ENCODE data around the gene QTRT2.

QTRT2 gene

DNA sequence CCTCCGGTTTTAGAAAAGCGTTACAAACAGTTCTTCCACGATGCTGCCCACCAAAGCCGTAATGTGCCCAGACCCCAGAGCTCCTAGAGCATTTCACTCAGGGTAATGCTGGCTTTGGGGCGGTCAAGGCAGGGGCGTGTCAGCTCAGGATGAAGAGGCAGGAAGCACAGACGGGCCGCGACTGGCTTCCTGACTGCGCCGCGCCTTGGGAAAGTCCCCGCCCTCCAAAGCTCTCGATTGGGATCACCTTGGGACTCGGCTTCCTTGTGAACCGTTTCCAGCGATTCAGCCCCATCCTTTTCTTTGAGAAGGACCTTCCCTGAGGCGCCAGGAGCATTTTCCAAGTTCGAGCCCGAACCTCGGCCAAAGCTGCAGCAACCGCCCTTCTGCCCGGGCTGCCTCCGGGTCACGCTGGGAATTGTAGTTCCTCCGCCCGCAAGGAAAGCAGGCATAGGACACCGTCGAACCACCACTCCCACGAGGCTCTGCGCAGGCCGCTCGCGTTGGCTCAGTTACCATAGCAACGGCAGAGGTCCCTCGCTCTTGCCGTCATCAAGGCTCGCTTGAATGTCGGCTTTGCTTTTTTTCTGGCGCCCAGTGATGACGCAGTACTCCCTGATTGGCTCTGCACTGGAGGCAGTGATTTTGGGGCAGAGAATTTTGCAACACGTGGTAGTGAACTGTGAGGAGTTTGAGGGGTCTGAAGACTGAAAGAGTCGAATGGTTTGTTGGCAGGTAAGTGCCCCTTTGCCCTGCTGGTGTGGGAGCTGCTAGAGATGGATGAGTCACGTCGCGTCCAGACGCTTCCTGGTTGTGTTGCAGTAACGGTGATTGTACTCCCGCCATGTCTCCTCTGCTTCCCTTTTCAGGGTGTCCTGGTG, at the start of gene QTRT2, which contains the start of gene CCDC191:
Gene QTRT2, plus strand, starts transcription at position 608 of the 881 bp plus-strand sequence. CDS start 8,521 bp downstream, outside the sequence.
Gene CCDC191, minus strand, starts transcription at position 397 of the 881 bp plus-strand sequence. Its CDS starts 60 bp downstream, at position 337.
- DNase-seq (ENCODE audit: low read depth) = peak; percentile 94

DNA sequence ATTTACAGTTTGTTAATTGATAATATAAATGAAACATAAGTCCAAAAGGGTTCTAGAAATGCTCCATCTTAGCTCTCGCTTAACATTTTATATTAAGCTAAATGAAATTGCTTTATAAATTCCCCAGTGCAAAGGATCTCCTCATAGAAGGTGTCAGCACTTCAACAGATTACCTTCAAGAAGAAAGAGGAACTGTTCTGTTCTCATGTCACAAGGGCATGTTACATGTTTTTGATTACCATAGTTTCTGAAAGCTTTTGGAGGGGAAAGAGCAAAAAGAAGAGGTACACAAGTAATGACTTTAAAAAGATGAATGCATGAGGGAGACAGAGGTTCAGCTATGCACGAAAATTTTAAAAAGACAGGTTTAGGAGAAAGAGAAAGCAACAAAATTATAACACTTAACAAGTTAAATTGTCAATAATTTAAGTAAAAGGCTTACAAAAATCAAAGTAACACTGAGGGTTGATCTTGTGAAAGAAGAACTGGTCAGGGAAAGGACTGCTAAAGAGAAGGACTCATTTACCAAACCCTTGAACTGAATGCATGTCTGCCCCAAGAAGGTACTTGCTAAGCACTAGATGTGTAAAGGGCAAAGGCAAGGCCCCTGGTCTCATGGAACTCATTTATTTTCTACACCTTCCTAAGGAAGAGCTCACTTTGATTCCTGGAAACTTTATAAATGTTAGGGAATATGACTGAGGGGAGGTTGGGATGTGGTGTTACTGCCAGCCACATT, 45.3 kb upstream of the QTRT2 start:
- no peak for DNase-seq (ENCODE audit: low read depth)

DNA sequence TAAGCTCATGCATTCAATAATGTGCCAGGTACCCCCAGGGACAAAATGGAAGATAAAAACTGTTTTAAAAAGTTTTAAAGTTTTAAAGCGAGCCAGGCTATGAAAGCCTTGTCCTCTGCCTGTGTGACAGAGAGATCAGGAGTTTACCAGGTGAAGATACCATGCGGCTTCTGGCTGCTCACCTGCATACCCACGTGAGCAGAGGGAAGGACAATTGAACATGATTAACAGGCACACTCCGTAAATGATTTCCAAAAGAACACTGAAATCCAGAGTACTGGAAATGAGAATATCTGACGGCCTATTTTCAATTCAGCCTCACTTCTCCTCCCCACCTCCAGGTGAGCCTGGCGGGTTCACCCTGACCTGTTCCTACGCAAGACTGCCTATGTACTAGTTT, 42.3 kb upstream of the QTRT2 start:
- DNase-seq (ENCODE audit: low read depth) = no peak

DNA sequence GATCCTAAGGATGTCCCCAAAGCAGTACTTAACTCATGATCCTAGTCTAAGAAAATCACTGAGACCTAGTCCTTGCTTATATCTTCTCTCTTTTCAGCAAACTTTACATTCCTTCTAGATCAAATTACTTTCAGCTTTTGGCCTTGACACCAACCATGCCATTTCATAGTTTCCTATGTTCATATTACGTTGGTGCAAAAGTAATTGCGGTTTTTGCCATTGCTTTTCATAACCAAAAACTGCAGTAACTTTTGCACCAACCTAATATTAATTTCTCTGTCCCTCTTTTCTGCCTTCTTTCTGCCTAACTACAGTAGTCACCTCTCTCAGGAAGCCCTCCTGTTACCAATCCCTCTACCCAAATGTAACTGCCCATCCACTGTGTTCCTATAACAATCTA, 37.1 kb upstream of the QTRT2 start:
- DNase-seq (ENCODE audit: low read depth) = no peak

DNA sequence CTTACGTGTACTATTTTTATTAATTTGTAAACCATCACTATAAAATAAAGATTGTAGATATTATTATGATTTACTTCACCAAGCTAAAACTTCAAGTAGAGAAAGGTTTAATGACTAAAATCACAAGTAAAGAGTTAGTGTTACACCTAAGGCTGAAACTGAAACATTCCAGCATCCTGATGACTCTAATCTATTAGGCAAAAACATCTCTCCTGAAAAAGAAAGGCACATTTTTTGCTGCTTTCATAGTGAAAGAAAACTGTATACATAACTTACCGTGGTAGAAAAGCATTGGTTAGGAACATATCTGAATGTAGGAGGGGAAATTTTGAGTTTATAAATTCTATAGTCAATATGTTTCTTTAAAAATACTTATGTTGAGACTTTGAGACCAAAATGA, 35.6 kb upstream of the QTRT2 start:
- DNase-seq (ENCODE audit: low read depth) = no peak

DNA sequence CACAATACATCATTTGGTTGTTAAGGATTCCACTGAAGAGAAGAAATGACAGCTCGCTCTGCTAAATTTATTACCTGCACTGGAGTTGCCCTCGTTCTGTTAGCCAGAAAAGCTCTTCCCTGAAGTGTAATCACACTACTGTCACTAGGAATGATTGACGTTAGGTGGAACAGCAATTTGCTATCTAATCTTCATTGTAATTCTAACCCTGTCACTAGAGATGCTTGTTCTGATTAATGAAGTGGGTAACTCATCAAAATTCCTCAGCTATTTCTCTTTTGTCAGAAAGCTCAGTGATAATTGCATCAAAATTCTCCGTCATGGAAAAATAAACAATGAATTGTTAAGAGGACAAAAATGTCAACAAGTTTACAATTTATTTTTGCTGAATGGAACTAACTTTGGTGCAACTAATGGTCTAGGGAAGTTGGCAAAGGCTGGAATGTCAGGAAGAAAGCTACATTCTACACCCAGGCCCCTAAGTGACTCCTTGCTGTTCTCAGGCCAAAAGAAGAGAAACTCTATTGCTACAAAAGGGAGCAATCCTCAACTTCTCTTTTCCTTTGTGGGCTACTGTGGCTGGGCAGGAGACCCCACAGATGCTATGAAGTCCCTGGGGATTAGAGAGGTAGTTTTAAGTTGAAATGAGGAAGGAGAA, 34.3 kb upstream of the QTRT2 start:
- no peak for DNase-seq (ENCODE audit: low read depth)

DNA sequence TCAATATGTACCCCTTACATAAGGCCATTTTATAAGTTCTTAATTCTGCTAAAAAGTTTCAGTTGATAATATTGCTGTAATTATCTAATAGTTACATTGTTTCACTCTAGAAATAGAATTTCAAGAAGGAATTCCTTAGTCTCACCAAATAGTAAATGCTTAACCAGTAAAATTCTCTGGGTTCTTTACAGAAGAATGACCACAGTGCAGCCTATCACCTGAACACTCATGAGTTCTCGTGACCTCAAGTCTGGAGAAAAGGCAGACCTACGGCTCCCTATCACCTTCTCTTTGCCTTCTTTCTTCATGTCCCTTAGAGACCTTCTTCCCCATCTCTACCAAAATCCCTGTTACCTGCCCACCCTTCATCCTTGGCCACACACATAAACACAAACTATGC, 31.1 kb upstream of the QTRT2 start:
- no peak for DNase-seq (ENCODE audit: low read depth)

DNA sequence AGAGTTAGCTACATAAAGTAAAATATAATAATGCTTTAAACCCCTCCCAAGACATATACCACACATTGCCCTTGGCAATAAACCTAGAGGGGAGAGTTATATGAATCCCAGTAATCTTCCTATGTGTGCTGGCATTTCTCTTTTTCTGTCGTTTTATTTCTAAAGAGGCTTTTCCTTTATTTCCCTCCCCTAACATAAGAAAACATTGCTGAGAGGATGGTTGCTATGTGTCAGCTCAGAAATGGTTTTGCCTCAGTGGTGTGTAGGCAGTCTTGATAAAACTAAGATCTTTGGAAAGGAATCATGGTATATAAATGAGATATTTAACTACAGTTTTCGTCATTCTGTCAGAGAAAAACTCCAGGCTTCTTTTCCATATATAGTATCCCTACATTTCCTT, 30.2 kb upstream of the QTRT2 start:
- DNase-seq (ENCODE audit: low read depth) = no peak

DNA sequence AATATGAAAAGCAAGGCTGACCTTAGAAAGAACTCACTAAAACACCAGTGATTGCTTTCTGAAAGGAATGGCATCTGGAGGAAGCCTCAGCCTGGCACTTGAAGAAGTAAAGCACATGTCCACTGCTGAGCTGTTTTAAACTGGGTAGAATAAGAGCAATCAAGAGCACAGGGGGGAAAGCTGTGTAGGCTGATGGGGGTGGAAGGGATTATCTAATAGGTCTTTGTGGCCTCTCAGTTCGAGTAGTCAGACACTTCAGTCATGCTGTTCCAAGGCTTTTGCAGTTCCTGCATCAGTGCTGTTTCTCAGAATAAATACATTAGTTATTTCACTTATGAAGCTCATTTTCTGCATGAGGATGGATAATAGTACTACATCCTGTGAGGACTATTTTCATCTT, 22.8 kb upstream of the QTRT2 start:
- DNase-seq (ENCODE audit: low read depth) = no peak

DNA sequence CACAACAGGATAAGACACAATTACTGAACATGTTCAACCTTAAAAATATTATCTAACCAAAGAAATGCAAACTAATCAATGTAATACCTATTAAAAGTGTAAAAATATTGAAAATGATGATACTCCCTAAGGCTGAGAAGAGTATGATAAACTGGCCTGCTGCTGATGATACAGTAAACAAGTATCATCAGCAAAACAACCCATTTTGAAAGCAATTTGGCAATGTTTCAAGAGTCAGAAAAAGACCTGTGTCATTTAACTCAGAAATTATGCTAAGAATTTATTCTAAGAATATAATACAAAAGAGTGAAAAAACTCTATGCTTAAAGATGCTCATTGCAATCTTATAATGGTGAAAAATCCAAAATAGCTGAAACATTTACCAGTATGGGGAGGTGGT, 22.3 kb upstream of the QTRT2 start:
- DNase-seq (ENCODE audit: low read depth) = no peak

DNA sequence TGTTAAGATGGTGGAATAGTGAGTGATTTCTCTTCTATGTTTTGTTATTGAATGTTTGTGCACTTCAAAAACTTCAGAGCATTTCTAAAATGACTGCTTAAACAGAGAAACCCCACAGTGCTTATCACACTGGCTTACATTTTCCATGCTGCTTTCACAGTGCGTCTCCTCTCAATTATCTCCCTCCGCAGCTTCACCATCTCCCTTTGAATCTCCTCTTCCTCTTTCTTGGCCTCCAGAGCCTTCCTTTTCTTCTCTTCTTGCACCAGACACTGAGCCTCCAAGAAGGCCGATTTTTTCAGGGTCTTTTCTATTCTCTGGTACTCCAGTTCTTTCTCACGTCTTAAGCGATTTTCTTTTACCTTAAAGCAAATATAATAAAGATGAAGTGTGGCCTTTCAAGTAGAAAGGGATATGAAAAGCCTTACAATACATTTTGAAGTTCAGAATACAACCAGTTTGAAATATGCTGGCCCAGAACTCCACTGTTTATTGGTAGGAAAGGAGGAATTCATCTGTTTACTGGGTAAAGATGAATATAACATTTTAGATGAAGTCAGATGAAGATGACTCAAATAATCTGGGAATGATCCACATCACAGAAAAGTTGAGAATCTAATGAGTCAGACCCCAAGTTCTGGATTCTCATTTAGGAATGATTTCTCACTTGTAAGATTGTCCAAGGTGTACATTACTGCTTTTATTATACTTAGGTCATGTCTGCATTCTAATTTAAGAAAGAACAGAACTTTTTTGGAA, 21.6 kb upstream of the QTRT2 start:
- no peak for DNase-seq (ENCODE audit: low read depth)

DNA sequence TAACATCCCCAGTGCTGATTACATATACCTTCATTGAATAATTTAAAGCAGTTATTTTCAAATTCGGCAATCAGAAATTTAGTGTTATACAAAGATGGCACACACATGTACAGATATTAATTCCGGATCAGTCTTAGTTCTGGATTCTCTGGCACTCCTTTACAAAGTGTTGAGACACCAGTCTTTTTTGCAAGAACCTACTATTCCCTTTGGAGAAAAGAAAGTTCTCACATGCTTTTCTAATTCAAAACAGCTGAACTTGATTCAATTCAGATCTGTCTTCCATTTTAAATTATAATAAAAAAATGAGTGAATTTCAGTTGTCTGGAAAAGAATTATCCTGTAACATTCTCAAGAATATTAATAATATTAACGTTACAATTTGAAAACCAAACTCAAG, 20.6 kb upstream of the QTRT2 start:
- DNase-seq (ENCODE audit: low read depth) = no peak

DNA sequence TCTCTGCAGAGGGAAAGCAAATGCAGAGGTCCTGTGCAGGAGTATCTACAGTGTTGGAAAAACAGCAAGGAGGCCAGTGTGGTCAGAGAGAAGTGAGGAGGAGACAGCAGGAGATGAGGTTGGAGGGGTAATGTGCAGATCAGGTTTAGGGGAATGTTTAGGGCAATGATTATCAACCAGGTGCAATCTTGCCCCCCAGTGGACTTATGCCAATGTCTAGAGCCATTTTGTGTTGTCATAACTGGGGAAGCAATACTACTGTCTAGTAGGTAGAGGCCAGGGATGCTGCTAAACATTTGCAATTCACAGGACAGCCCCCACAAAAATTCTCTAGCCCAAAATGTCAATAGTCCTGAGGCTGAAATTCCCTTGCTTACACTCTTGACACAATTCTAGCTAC, 13.3 kb upstream of the QTRT2 start:
- no peak for DNase-seq (ENCODE audit: low read depth)

DNA sequence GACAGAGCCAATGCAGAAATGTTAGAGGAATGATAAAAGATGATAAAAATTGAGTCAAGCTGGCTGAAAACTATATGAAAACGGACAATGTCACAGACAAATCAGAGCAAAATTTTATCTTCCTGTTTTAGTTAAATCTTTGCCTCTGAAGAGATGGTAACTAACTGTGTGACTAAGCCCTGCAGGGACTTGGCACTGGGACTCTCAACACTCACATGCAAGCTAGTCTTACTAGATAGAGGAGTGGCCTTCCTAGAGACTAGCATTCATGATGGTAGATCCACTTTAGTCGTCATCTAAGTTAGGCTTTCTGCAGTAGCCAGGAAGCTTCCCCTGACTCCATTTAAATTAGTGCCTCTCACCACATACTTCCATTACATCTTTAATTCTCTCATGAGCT, 4.3 kb upstream of the QTRT2 start:
- DNase-seq (ENCODE audit: low read depth) = no peak

DNA sequence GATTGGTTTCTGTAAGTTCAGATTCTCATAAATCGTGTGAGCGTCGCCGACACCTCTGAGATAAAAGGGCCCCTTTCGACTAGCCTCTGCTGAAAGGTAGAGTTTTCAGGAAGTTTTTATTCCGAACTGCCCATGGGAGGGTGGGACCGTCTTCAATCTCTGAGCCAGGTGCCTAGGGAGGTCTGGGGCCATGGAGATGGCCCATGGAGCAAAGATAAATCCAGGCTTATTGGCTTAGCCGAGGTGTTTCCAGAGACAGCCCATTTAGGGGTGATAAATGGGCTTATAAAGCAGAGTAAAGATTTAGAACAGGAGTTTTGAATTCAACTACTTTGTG, 442 bp downstream of the QTRT2 start:
- DNase-seq (ENCODE audit: low read depth) = no peak

DNA sequence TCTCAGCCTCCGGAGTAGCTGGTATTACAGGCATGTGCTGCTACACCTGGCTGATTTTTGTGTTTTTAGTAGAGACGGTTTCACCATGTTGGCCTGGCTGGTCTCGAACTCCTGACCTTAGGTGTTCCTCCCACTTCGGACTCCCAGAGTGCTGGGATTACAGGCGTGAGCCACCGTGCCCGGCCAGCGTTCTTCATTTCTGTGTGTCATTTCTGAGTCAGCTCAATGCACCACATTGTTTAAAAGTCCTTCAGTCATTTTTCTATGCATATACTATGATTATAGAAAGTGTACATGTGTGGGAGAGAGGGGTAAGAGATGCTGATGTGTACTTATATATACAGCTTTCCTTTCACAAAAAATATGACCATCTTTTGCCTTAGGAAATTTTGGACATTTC, 2.1 kb downstream of the QTRT2 start:
- no peak for DNase-seq (ENCODE audit: low read depth)

DNA sequence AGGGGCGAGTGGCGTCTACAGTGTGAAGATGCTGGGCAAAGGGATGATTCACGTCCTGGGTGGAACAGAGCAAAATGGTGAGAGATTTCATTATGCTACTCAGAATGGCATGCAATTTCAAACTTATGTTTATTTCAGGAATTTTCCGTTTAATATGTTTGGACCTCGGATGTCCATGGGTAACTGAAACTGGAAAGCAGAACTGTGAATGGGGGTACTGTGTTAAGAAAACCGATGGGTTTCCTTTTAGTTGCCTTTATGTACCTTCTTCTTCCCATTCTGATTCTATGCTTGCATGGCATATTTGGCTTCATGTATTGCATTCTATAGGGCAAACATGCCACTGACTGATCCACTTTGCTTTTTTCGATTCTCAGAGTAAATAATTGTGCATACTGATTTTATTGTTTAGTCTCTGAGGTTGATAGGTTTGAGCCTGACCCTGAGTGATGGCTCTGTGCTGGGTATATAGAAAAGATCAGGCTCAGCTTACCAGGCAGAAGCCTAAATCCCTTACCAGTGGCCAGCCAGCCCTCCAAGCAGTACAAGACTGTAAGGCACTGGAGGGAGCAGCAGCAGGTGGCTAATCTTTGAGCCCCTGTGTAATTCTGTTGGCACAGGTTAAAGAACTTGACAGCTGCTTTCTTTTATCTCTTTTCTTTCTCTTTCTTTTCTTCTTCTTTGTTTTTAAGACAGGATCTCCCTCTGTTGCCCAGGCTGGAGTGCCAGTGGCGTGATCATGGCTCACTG, 4.5 kb downstream of the QTRT2 start:
- DNase-seq (ENCODE audit: low read depth) = no peak

DNA sequence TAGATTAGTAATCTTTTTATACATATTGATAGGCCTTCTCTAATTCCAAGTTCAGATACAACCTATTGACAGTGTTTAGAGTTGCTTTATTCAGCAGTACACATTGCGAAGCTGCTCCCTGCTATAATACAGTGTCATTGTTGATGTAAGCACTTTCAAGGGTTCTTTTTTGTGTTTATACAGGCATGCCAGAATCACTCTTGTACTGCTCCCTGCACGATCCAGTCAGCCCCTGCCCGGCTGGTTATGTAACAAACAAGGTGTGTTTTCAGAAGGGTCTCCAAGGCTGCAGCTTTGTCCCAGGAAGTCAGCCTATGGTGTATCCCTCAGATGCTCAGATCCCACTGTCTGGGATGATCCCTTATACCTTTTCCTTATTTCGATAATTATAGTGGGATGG, 11.3 kb downstream of the QTRT2 start:
- DNase-seq (ENCODE audit: low read depth) = no peak

DNA sequence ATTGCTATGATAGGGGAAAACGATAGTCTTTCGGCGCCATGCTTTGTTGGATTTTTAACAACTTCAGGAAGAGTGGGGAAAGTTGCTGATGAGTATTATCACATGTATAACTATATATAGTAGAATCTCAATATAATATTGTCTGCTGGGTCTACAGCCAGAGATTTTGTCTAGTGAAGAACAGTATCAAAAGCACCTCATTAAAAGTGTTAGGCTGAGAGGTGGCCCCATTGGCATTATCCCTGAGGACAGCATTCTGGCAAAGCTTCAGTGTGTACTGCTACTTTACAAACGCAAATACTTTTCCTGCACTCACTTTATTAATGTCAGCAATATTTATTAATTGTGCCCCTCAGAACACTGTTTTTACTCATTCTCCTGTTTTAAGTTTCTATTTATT, 11.8 kb downstream of the QTRT2 start:
- DNase-seq (ENCODE audit: low read depth) = no peak

DNA sequence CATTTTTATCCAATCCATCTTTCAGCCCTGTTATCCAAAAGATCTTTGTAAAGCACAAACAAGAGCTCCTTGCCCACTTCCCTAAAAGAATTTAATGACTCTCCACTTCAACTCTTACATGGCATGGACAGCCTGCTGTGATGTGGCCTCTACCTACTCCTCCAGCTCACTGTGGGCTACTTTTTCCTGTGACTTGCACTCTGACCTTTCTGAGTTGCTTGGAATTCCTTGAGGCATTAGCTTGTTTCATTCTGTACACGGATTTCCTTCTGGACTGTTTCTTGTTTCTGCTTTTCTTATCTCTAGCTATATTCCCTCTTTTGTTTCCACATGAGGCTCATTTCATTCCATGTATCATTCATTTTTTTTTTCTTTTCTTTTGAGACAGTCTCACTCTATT, 15.2 kb downstream of the QTRT2 start:
- DNase-seq (ENCODE audit: low read depth) = no peak

DNA sequence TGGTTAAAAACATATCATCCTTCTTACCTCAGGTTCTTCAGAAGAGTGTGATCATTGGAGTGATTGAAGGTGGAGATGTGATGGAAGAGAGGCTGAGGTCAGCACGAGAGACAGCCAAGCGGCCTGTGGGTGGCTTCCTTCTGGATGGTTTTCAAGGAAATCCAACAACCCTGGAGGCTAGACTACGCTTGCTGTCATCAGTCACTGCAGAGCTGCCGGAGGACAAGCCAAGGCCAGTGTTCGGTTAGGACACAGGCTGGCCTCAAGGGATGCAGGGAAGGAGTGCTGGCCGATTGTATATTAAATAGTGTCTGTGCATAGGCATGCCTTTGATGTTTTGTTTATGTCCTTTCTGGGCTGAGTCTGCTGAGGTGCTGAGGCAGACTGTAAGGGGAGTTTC, 20.2 kb downstream of the QTRT2 start:
- no peak for DNase-seq (ENCODE audit: low read depth)

DNA sequence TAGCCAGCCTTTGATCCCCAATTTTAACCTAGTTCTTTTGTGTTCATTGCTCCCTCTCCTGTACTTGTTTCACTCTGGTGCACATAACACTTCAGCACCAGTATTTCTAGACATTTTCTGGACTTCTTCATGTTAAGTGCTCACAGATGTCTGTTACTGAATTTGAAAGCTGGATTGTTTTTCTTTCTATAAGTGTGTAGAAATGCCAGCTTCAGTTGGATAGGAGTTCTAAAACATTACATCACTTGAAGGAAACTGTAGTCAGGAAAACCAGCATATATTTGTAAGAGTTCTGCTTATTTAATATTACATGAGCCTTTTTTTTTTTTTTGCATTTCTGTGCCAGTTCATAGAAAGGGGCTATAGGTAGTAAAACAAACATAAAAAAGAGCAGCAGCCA, 21.6 kb downstream of the QTRT2 start:
- DNase-seq (ENCODE audit: low read depth) = no peak

Measured in activated T-helper 1 cell treated with Interleukin-2 at 50 U/mL for 16 hours (primary cell).